ENCODE data around the gene CASP10.

The CASP10 gene

DNA sequence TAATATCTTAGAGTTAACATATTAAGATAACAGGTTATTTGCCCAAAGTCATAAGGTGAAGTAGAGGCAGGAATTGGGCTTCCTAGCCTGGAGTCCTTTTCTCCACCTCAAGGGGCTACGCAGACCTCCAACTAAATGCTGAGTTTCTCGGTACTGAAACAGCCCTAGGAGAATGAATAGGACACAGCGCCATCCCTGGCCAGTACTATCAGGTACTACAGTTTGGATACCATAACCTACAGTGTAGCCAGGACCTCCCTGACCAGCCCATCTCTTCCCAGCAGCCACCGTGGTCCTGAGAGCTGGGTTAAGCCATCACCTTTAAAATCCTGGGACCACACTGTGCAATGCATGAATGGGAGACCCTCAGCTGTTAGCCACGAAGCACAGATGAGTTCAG lies 93.0 kb downstream of the CASP10 start:
- TF ChIP-seq, protein P1, sequence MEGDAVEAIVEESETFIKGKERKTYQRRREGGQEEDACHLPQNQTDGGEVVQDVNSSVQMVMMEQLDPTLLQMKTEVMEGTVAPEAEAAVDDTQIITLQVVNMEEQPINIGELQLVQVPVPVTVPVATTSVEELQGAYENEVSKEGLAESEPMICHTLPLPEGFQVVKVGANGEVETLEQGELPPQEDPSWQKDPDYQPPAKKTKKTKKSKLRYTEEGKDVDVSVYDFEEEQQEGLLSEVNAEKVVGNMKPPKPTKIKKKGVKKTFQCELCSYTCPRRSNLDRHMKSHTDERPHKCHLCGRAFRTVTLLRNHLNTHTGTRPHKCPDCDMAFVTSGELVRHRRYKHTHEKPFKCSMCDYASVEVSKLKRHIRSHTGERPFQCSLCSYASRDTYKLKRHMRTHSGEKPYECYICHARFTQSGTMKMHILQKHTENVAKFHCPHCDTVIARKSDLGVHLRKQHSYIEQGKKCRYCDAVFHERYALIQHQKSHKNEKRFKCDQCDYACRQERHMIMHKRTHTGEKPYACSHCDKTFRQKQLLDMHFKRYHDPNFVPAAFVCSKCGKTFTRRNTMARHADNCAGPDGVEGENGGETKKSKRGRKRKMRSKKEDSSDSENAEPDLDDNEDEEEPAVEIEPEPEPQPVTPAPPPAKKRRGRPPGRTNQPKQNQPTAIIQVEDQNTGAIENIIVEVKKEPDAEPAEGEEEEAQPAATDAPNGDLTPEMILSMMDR (IDR thresholded peaks at IDR 0.05; ENCODE audit: insufficient read depth, low read depth, low read length, missing control alignments): no peak
- no peak for DNase-seq (ENCODE audit: low read depth)
- no peak overlapping the region for H3K4me3 ChIP-seq (ENCODE audit: low read length)

DNA sequence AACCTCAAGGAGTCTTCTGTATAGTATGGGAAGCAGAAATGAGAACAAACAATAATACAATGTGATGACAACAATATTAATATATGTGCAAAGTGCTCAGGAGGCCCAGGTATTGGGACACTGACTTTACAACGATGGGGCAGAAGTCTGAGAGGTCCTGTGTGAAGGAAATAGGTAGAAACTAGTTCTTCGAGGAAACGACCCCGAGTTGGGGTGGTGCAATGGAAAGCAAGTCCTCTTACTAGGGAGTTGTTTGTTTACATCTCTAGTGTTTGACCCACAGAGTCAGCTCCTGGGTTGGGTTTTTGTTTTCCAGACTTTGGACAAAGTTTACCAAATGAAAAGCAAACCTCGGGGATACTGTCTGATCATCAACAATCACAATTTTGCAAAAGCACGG lies 93.6 kb downstream of the CASP10 start:
- DNase-seq (ENCODE audit: low read depth): no peak
- no peak overlapping the region for H3K4me3 ChIP-seq (ENCODE audit: low read length)
- TF ChIP-seq, protein P1 (IDR thresholded peaks at IDR 0.05; ENCODE audit: insufficient read depth, low read depth, low read length, missing control alignments): no peak

Measured in epithelial cell of esophagus (primary cell).